HG03175 (cell line): ENCODE results near the gene LDLRAD4.
A peak's percentile ranks its signal among the peaks of the same experiment; 100 is the strongest.

Experiments used
- ATAC-seq: cut with Tn5 transposase; IDR thresholded peaks from one replicate; pipeline ENCODE4 v1.9.1; 2021; ENCODE audit warnings: mild to moderate bottlenecking, moderate library complexity; ENCODE audit not compliant: unreplicated experiment

LDLRAD4 gene

DNA sequence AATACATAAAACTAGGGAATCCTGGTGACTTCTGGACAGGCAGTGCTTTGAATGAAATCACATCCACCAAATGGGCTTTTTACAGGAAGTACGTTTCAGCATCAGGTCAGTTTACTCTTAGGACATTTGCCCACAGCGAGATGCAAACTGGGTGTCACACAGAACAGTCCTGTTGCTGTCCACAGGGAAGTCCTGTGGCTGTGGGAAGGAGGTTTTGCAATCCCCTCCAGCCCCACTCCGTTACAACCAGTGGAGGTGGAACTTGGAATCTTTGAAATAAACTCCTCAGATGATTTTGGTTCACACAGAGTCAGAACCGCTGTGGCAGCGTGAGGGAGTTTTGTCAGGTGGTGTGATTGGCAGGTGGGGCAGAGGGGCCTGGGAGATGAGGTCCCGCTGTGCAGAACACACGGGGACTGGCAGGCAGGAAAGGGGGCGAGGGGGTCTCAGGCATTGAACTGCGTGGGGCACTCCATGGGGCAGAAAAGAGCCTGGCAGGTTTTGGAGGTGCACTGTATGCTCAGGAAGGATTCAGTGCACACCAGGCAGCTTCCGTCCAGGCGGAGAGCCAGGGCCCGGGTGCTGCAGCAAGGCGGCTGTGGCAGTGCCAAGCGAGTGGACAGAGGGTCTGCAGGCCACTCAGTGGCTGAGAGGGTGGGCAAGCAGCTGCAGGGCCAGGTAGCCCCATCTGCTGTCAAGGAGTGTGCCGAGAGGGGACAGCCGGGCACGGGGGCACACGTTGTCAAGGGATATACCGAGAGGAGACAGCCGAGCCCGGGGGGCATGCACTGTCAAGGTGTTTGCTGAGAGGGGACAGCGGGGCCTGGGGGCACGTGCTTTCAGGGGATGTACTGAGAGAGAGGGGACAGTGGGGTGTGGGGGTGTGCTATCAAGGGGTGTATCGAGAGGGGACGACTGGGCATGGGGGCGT lies 148.7 kb downstream of the LDLRAD4 start:
- ATAC-seq: no peak

DNA sequence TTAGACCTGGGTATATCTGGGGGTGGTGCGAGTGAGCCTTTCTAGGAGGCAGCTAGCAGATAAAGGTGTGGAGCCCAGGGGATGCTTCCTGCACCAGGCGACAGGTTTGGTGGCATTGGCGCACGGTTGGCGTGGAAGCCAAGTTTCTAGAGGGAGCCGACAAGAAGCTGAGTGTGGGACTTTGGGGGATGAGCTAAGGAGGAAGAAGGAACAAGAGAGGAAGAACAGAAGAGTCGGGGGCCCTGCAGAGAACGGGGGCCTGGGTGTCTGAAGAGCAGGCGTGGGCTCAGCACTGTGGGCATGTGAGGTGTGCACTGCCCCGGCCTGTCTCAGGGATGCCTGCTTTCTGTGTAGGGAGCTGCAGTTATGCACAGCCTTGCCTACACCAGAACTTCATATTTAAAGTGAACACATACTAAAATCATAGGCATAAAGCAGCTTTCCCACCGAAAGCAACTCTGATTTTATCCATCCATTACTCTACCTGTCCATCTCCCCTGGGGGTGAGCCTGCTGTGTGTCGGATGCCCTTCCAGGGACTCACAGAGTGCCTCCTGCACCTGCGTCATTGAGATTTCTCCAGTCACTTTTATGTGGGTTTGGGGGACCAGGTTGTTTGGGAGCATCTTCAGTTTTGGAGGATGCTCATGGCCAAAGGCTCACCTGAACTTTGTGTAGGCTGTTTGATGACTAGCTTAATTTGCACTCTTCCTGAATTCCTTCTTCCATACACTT lies 149.7 kb downstream of the LDLRAD4 start:
- no peak for ATAC-seq

DNA sequence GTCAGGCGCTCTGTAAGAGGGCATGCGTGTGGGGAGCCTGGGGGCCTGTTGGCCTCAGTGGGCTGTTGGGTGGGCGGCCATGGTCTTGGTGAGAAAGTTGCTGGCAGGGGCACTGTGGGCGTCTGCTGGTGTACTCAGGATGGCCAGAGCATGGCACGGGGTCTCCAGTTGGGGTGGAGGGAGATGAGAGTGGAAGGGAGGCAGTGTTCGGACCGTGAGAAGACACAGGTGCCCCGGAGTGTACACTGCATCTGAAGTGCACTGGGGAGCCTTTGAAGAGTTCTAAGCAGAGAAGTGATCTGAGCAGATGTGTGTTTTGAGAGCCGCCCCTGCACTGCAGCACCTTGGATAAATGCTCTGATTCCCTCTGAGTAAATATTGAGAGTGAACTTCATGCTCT lies 150.8 kb downstream of the LDLRAD4 start:
- no peak for ATAC-seq

DNA sequence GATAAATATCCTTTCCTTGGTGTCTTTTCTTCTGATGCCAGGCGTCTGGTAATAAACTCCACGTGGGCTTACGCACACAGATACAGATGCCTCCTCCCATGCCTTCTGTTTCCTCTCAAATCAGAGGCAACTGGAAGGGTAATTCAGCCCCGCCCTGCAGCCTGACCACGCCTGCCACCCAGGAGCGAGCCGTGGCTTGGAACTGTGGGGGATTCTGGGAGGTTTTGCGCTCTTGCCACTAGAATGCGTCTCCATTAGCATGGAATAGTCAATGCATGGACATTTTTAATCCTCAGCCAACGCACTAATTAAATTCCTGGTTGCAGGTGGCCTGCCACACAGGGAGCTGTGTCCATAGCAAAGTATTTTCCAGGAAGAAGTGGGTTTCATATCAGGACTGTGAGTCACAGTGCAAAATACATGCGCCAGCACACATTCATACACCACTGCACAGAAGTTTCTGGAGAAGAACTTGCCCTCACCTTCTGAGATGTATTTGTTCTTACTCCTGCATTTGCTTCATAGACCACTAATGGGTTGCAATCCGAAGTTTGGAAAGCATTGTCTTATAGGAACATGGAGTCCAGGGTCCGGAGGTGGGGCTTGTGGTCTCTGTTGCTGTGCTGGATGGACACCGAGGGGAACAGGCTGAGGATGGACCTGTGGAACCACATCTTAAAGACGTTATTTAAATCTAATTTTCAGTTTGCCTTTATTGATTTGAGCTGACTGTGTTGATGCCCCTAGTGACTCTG lies 151.4 kb downstream of the LDLRAD4 start:
- no peak for ATAC-seq

DNA sequence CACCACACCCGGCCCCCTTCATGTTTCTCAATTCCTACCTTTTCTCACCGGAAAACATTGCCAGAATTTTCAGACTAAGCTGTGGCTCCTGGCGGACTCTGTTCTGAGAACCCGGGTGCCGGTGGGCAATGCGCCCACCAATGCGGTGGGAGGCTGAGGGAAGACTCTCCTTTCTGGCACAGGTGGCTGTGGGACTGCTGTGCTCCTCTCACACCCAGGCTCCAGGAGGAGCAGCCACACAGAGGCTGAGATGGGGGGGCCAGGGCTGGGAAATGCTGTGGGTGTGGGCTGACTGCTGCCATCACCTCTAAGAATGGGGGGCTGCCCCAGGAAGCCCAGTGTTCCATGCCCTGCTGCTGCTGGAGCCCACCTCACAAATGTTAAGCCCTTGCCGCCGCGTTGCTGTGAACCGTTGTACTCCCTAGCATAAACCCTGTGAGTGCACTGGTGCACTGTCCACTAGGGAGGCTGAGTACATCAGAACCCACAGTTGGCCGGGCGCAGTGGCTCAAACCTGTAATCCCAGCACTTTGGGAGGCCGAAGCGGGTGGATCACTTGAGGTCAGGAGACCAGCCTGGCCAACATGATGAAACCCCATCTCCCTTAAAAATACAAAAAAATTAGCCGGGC lies 152.6 kb downstream of the LDLRAD4 start:
- no peak for ATAC-seq

DNA sequence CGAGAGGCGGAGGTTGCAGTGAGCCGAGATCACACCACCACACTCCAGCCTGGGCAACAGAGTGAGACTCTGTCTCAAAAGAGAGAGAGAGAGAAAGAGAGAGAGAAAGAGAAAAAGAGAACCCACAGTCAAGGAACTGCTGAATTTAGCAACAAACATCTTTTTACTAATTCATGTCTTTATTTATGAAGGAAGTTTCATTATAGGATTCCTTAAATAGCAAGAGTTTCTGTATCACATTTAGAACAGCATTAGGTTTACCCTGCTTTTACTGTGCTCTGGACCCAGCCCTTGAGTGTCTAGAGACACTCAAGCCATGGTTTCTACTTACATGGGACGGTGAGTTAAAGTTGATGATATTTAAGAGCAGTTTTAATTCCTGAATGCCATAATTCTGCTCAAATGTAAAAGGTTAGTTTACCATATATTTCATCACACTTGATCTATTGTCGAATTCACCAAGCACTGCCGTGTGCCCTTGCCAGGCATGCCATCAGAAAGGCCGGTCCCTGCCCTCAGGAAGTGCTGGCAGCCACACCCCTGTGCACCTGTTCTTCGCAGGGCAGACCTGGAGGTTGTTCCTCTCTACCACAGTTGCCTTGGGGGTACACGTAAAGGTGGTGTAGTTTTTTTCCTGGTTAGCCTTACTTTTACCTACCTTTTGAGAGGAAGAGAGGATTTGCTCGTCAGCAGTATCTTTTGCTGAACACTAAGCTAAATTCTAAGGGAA lies 153.3 kb downstream of the LDLRAD4 start:
- no peak for ATAC-seq

DNA sequence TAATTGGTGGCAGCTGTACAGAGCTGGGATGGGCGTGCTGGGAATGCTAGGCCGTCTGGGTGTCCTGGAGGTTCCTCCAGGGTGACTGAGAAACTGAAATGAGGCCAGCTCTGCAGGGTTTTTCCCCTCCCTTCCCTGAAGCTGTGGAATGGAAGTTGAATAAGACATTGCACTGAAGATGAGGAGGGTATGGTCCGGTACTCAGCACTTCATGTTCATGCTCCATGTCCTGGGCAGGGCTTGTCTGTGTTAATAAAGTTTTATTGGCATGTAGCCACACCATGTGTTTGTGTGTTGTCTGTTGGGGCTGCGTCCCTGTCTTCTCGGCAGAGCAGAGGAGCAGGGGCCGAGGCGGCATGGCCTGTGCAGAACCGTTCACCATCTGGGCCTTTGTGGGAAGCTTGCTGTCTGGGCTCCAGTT lies 154.0 kb downstream of the LDLRAD4 start:
- no peak for ATAC-seq

DNA sequence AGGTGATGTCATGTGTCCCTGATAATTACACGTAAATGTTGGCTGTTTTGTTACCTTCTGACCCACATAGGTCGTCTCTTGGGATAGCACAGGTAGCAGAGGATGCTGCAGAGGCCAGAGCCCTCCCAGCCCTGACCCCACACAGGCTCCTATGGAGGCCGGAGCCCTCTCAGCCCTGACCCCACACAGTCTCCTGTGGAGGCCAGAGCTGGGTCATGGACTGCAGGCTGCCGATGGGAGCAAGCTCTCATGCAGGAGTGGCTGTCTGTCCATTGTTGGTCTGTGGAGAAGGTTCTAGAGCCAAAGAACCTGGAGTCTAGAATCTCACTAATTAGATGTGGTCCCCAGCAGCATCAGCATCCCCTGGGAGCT lies 155.5 kb downstream of the LDLRAD4 start:
- ATAC-seq: no peak

DNA sequence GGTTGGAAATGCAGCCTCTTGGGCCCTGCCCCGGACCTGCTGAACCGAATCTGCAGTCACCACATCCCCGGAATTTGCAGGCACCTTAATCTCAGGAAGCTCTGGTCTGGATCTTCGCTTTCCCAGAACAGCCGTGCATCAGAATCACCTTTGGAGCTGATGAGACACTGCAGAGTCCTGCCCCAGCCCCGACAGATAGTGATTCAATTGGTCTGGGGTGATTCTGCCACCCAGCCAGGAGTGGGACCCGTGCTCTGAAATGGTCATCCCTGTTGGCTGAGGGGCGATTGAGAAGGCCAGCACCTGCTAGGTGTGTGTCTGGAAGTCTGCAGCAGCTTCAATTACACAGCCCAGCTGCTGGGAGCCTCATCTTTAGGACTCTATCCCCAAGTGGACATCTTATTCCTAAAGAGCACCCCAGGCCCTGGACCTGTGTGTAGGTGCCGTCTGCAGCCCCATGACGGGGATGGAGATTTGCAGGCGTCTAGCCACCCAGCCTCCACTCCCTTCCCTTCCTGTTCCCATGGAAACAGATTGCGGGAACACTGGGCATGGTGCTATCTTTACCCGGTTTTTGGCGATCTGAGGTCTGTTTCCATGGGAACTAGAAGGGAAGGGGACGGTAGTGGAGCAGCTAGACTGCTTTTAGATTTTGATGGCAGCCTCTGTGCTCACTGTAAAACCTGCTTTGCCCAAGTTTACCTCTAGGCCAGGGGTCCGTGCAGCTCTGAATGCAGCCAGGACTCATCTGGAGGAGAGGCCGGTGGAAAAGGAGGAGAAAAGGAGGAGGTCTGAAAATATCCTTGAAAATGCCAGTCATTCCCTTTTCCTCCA lies 156.1 kb downstream of the LDLRAD4 start:
- ATAC-seq: no peak

DNA sequence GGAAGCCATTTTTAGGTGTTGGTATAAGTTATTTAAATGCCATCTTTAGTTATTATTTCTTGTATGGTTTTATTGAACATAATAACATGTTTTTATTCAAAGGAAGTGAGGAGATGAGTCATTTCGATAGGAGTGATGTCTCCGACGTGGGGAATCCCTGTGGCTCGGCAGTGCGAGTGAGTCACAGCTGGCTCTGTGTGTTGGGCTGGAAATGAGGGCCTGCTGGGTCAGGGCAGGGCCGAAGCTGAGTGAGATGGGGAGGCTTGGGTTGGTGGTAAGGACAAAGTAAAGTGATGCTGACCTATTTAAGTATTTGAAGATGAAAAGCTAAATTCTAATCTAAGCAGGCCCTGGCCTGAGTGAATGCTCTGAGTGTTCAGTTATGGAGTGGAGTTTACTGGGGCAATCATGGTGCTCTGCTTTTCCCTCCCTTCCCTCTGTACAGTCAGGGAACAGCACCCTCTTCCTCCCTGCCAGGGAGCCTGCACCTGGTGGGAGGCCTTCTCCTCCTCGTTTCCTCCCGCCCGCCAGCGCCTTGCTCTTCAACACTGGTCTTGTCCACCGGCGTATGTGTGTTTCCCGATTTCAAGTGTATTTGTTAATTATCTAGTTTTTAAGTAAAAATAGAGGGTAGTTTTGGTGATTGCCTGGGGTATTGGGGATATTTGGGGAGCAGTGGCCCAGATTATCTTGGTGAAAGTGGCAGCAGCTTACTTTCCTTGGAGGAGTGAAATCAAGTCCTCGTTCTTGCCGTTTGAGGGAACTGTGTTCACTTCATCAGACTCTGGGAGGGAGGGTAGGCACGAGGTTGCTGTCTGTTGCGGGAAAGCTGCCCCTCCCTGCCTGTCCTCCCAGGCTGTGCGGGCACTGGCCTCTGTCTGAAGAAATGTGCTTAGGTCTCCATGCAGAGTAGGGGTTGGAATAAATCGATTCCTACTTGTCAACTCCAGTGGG lies 157.0 kb downstream of the LDLRAD4 start:
- peak; percentile 91 for ATAC-seq

DNA sequence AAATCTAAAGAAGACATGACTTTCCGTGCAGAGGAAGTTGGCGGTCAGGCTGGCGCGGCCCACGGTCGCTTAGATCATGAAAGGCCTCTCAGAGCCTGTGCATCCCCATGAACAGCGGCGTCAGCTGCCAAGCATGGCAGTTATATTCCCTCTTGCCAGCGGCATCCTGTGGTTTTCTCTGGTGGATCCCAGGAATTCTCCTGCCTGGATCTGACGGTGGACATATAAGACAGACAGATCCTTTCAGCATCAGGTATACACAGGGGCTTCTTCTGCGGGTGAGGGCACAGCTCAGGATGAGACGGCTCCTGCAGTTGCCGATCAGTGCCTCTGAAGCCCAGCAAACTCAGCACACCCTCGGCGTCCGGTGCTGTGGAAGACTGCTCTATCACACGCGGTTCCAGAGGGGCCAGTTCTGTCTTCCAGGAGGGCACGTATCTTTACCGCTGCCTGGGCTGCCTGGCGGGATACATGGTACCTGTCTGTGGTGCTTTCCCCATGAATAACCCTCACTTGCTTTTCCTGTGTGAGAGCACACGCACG lies 157.8 kb downstream of the LDLRAD4 start:
- no peak for ATAC-seq

DNA sequence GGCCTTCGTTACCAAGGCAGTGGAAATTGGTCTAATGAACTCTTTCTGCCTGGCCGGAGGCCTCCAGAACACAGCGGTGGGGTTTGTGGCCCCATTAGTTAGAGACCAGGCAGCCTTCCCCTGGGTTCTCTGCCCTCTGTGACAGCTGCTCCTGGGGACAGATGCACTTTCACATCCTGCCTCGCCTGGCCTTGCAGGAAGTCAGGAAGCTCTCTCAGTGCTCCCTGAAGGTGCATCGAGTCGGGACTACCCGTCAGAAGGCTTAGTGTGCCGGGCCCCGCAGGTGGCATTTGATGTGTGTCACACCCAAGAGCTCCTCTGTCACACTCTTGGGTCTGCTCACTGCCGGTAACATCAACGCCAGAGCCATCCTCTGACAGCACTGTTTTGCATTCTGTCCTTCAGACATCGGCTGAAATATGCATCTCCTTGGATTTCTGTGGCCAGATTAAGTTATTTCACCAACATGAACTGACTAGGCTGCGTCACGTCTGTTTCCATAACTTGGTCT lies 158.3 kb downstream of the LDLRAD4 start:
- ATAC-seq: no peak

DNA sequence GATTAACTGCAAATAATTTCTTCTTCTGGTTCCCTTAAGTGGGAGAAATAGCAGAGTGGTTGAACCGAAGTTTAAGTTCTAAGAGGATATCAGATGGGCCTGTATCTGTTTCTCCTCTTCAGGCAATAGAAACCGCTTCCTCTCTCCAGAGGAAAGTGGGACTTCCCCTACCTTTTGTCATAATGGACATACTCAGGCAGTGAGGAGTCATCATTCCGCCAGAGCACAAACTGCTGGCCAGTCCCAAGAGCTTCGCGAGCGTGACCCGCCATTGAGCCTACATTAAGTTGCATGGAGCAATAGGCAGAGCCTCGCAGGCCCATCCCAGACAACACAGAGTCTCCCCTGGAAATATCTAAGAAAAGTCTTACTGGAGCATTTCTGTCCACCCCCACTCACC lies 158.9 kb downstream of the LDLRAD4 start:
- ATAC-seq: no peak

DNA sequence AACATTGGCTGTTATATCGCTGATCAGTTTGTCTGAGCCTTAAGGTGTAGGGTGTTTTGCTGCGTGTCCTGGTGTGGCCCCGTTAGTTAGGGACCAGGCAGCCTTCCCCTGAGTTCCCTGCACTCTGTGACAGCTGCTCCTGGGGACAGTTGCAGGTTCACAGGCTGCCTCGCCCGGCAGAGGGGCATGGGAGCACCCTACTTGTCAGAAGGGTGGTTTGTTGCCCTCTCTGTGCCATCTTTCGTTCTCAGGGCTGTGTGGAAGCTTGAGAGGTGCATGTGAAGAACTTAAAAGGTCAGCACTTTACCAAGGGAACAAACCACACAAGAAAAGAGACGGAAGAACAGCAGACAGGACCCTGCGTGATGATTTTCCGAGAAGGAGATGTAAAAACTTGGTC lies 159.6 kb downstream of the LDLRAD4 start:
- ATAC-seq: no peak

DNA sequence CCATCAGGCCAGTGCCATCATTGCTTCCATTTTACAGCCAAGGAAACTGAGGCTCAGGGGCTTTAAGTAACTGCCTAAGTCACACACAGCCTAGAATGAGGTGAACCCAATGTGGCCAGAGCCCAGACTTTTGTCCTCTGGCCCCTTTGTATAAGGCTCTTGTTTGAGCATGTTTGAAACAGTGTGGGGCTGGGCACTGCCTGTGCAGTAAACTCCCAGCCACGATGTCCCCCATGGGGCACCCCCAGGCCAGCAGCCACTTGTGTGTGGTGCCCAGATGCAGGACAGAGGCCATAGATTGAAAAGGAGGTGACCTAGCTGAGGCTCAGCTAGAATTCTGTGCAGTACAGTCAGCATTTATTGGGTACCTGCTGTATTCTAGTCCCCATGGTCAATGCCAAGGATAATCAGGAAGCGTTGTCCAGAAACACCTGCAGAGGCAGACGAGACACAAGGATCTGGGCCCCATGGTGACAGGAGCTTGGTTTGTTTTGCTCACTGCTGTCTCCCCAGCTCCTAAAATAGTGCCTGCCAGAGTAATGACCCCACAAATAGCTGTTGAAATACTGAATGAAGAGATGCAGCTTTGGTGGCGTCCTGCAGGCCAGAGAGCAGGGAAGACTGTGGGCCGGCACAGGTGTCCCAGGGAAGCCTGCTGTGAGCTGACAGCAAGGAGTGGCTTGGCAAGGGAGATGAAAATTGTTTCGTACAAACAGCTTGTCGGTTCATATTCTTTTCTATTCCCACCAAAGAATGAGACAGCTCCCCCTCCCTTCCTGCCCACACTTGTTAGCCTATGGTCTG lies 160.7 kb downstream of the LDLRAD4 start:
- ATAC-seq: no peak

DNA sequence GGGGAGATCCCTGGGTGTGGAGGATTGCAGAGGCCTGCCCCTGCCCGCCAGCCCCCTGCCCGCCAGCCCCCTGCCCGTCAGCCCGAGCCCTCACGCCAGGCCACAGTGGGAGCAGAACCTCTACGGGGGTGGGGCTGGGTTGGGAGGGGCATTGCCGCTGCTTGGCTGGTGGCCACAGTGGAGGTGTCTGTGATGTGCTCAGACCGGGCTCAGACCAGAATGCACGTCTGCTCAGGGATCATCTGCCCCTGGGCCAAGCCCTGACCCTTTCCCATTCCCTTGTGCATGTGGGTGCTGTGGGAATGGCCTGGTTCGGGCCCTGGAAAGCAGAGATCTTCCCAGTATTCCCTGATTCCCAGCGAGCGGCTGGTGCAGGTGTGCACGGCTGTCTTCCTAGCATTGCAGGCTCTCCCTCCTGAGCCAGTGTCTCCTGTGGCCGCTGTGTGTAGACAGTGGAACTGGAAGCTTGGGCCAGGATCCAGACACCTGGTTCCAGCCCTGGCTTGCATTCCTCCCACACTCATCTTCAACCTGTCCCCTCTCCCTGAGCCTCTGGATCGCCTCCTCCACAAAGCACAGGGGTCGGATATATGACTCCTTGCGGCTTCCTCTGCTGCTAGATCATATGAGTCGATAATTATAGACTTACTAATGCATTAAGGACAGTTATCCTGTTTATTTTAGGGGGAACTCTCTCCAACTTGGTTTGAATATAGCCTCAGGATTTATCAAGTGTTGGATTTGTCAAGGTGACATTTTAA lies 161.6 kb downstream of the LDLRAD4 start:
- ATAC-seq: no peak
